ENCODE data around the gene OR1I1. TPM values are rescaled to one million over a fixed set of nuclear protein-coding genes. Genes with fewer than 3 reads are reported as not detected.

Gene OR1I1
- total RNA-seq, 1 experiment from 2014 or later, result not detected

- Histone ChIP-seq H3K36me3 (ENCODE audit: control insufficient read depth in 1 of 2, insufficient read depth in 2 of 2, low read length in 2 of 2) (peaks cover 3 to 11% of the 10 kb centered on the region in 2 experiments; a peak in 2 of 4 replicates), H3K9me3 (ENCODE audit: control insufficient read depth in 1 of 2, insufficient read depth in 1 of 2, low read depth in 1 of 2, low read length in 2 of 2) (no peaks in the 10 kb centered on the region), H3K79me2 (ENCODE audit: insufficient read depth, low read length) (peaks cover 30% of the 10 kb centered on the region), H2AFZ (ENCODE audit: low read depth, low read length, poor library complexity, severe bottlenecking) (no peak overlapping the region), H3K27me3 (ENCODE audit: insufficient read depth, low read length) (no peaks in the 10 kb centered on the region), H3K4me3 (replicated peaks in 1 of 2; ENCODE audit: low read depth in 1 of 2, low read length in 2 of 2) (peak overlapping the region; percentile 82 to 90), H3K4me2 (ENCODE audit: low read length) (peak overlapping the region; percentile 97), H3K9ac (ENCODE audit: low read length) (peak overlapping the region; percentile 94), H3K9me2 (ENCODE audit: insufficient read depth) (no peaks in the 10 kb centered on the region), H4K20me1 (ENCODE audit: insufficient read depth) (no peaks in the 10 kb centered on the region), H3K4me1 (ENCODE audit: control insufficient read depth in 1 of 2, insufficient read depth in 2 of 2, low read length in 2 of 2) (peaks cover 11 to 29% of the 10 kb centered on the region in 2 experiments; a peak in 3 of 4 replicates), H3K27ac (ENCODE audit: low read depth, low read length) (peak overlapping the region; percentile 76)
- POLR2A ChIA-PET, result interaction anchor here (0.5 to 1.3 kb wide), 6 partner anchors 13 to 1036 kb away, joined by 3 to 4 read pairs (median 3); no protein-coding TSS in a partner anchor
- TF ChIP-seq SIN3A (IDR thresholded peaks at IDR 0.05; ENCODE audit: low read depth) (peak; percentile 53; the same call in 1 of the 2 replicates), MAX (IDR thresholded peaks at IDR 0.05) (peak; percentile 92), SRF (IDR thresholded peaks at IDR 0.05; ENCODE audit: low read depth) (no peak), POLR2A (IDR thresholded peaks at IDR 0.05; ENCODE audit: borderline replicate concordance, extremely low read depth, insufficient read depth, insufficient read length) (no peak), POLR2AphosphoS5 (IDR thresholded peaks at IDR 0.05; ENCODE audit: low read depth, low read length) (peak; percentile 70), ZBTB33 (IDR thresholded peaks at IDR 0.05; ENCODE audit: extremely low read depth, insufficient replicate concordance, low read length) (peak; percentile 53), SP1 (IDR thresholded peaks at IDR 0.05; ENCODE audit: low read depth) (peak; percentile 78), EGR1 (IDR thresholded peaks at IDR 0.05; ENCODE audit: low read depth) (peak; percentile 76), YY1 (IDR thresholded peaks at IDR 0.05; ENCODE audit: extremely low read depth, insufficient replicate concordance, low read depth, low read length) (peak; percentile 72)
- RAD21 ChIA-PET (ENCODE audit: low non-redundant PET in 1 of 2, low total read pairs in 2 of 2, uncharacterized antibody in 2 of 2, unreplicated experiment in 2 of 2), result interaction anchor here in 1 of 2 experiments (1.0 kb wide), 1 partner anchor 24 kb away, joined by 5 read pairs; no protein-coding TSS in a partner anchor
- CTCF ChIA-PET, result interaction anchor here (1.6 kb wide), 1 partner anchor 24 kb away, joined by 5 read pairs; no protein-coding TSS in a partner anchor
- intact Hi-C loops (cut with micrococcal nuclease), result no loop called here
- DNase-seq (ENCODE audit: low read depth, low spot score) (peak; percentile 97), ATAC-seq (peak; percentile 92)
- BruUV-seq (replicated peaks), result TSS peak; percentile 68
Measured at GRCh38 chr19:15125232-15126067, 43.4 kb downstream of the OR1I1 start.

Data from HCT116 (cell line).